IMR-90 (cell line): ENCODE data around the gene MB. TPM values are rescaled to one million over a fixed set of nuclear protein-coding genes. Genes with fewer than 3 reads are reported as not detected.

Experiments used
- ATAC-seq: fragments of 200-7000 bp; cut with Tn5 transposase; 2 replicates; pipeline ENCODE4 v1.9.1; 2020; ENCODE audit warnings: low read depth, mild to moderate bottlenecking, moderate library complexity
- BruUV-seq: library from RNA; stranded (reverse); fragments of 400-500 nt; replicated peaks from 2 replicates; lab custom pipeline; 2021; lab: Mats Ljungman, UMichigan
- CTCF ChIA-PET: fragments of 300-600 bp; formaldehyde crosslinking; extraction: SDS; loops from one replicate; lab custom pipeline; 2021; ENCODE audit warnings: antibody characterized with exemption; lab: Yijun Ruan, JAX
- POLR2A ChIA-PET: fragments of 300-600 bp; sonication (Branson Sonifier 250); formaldehyde crosslinking; loops from one replicate; lab custom pipeline; 2022; ENCODE audit warnings: antibody characterized with exemption; ENCODE audit not compliant: unreplicated experiment; lab: Charles Lee
- DNase-seq: peaks from one replicate; pipeline ENCODE4 v3.0.0; 2013
- H2AFZ ChIP-seq: replicated peaks from 2 replicates; pipeline ENCODE3; 2013; ENCODE audit warnings: low read length, mild to moderate bottlenecking; ENCODE audit not compliant: poor library complexity
- H2AK5ac ChIP-seq: 2 replicates; pipeline ENCODE4 v1.6.1; 2013; ENCODE audit warnings: low read depth, low read length, inconsistent platforms
- H2AK9ac ChIP-seq: replicated peaks from 2 replicates; pipeline ENCODE3; 2013; ENCODE audit warnings: mild to moderate bottlenecking, low read depth, low read length, moderate library complexity; ENCODE audit not compliant: poor library complexity
- H2BK120ac ChIP-seq: 2 replicates; pipeline ENCODE4 v1.6.1; 2013; ENCODE audit warnings: low read depth, low read length, inconsistent platforms
- H2BK15ac ChIP-seq: 3 replicates; pipeline ENCODE4 v1.6.1; 2013; ENCODE audit warnings: low read depth, low read length, inconsistent platforms
- H2BK20ac ChIP-seq: 2 replicates; pipeline ENCODE4 v1.6.1; 2013; ENCODE audit warnings: low read depth, mild to moderate bottlenecking, inconsistent platforms, low read length, moderate library complexity
- H2BK5ac ChIP-seq: 2 replicates; pipeline ENCODE4 v1.6.1; 2013; ENCODE audit warnings: mild to moderate bottlenecking, low read depth, low read length, inconsistent platforms; ENCODE audit not compliant: poor library complexity, severe bottlenecking
- H3K14ac ChIP-seq: replicated peaks from 2 replicates; pipeline ENCODE4 v1.6.1; 2013; ENCODE audit warnings: low read depth, low read length, inconsistent platforms
- H3K18ac ChIP-seq: 2 replicates; pipeline ENCODE4 v1.6.1; 2013; ENCODE audit warnings: low read depth, low read length, control low read depth
- H3K23ac ChIP-seq: 2 replicates; pipeline ENCODE4 v1.6.1; 2013; ENCODE audit warnings: low read depth, low read length, inconsistent platforms
- H3K27ac ChIP-seq: 2 replicates; pipeline ENCODE4 v1.5.1; 2013; ENCODE audit warnings: mild to moderate bottlenecking, control low read depth, low read length; ENCODE audit not compliant: insufficient read depth
- H3K27me3 ChIP-seq: 2 replicates; pipeline ENCODE4 v1.6.1; 2013; ENCODE audit warnings: low read length; ENCODE audit not compliant: control insufficient read depth, insufficient read depth
- H3K36me3 ChIP-seq: 2 replicates; pipeline ENCODE4 v1.6.1; 2013; ENCODE audit warnings: low read length, mixed read lengths; ENCODE audit not compliant: control insufficient read depth, insufficient read depth
- H3K4ac ChIP-seq: 2 replicates; pipeline ENCODE4 v1.6.1; 2013; ENCODE audit warnings: low read depth, low read length, inconsistent platforms
- H3K4me1 ChIP-seq: 2 replicates; pipeline ENCODE4 v1.6.1; 2013; ENCODE audit warnings: low read length, mixed read lengths; ENCODE audit not compliant: control insufficient read depth, insufficient read depth
- H3K4me2 ChIP-seq: 2 replicates; pipeline ENCODE4 v1.6.1; 2013; ENCODE audit warnings: low read depth, mild to moderate bottlenecking, control low read depth, low read length, moderate library complexity
- H3K4me3 ChIP-seq: 2 replicates; pipeline ENCODE4 v1.5.1; 2013; ENCODE audit warnings: low read depth, mild to moderate bottlenecking, control low read depth, low read length, moderate library complexity; ENCODE audit not compliant: insufficient read depth
- H3K56ac ChIP-seq: 2 replicates; pipeline ENCODE4 v1.6.1; 2013; ENCODE audit warnings: low read length, inconsistent platforms; ENCODE audit not compliant: insufficient read depth; ENCODE audit errors: extremely low read depth
- H3K79me1 ChIP-seq, 2 experiments: 2 replicates each; pipeline ENCODE4 v1.6.1; 2013; ENCODE audit warnings: low read length in 2 of 2, inconsistent platforms in 1 of 2, low read depth in 1 of 2
- H3K9ac ChIP-seq: 2 replicates; pipeline ENCODE4 v1.6.1; 2013; ENCODE audit warnings: low read depth, low read length, control low read depth
- H3K9me1 ChIP-seq: 2 replicates; pipeline ENCODE4 v1.6.1; 2013; ENCODE audit warnings: low read length, inconsistent platforms; ENCODE audit not compliant: insufficient read depth
- H3K9me3 ChIP-seq: 2 replicates; pipeline ENCODE4 v1.6.1; 2013; ENCODE audit warnings: low read length; ENCODE audit not compliant: control insufficient read depth, insufficient read depth
- H4K20me1 ChIP-seq: 2 replicates; pipeline ENCODE4 v1.6.1; 2013; ENCODE audit warnings: low read length, inconsistent platforms; ENCODE audit not compliant: insufficient read depth
- H4K5ac ChIP-seq: 2 replicates; pipeline ENCODE4 v1.6.1; 2013; ENCODE audit warnings: mild to moderate bottlenecking, low read depth, low read length, control low read depth
- H4K8ac ChIP-seq, 2 experiments: 2 replicates each; pipeline ENCODE4 v1.6.1; 2013; ENCODE audit warnings: low read depth in 2 of 2, low read length in 2 of 2, control low read depth in 1 of 2, inconsistent platforms in 1 of 2
- H4K91ac ChIP-seq: 2 replicates; pipeline ENCODE4 v1.6.1; 2013; ENCODE audit warnings: low read depth, low read length, inconsistent platforms; ENCODE audit not compliant: insufficient read depth
- CEBPB ChIP-seq: IDR thresholded peaks from 2 replicates; pipeline ENCODE4 v1.6.1; 2012; ENCODE audit warnings: low read depth, low read length, improper control_type of control experiment
- CTCF ChIP-seq: conservative IDR thresholded peaks from 2 replicates; pipeline ENCODE4 v1.5.1; 2012; ENCODE audit warnings: mild to moderate bottlenecking, low read depth, low read length, improper control_type of control experiment
- ELK1 ChIP-seq: fragments of 150-350 bp; IDR thresholded peaks from 2 replicates; pipeline ENCODE4 v1.6.1; 2016; ENCODE audit warnings: low read depth, mild to moderate bottlenecking, low read length, moderate library complexity, borderline replicate concordance
- FOS ChIP-seq: fragments of 150-350 bp; IDR thresholded peaks from 2 replicates; pipeline ENCODE4 v1.6.1; 2016; ENCODE audit warnings: low read depth, low read length
- NFE2L2 ChIP-seq: fragments of 150-350 bp; IDR thresholded peaks from 2 replicates; pipeline ENCODE4 v1.6.1; 2016; ENCODE audit warnings: low read depth, mild to moderate bottlenecking, low read length
- POLR2A ChIP-seq: IDR thresholded peaks from 2 replicates; pipeline ENCODE4 v1.6.1; 2012; ENCODE audit warnings: mild to moderate bottlenecking, low read depth, low read length
- RCOR1 ChIP-seq: IDR thresholded peaks from 2 replicates; pipeline ENCODE4 v1.6.1; 2012; ENCODE audit warnings: mild to moderate bottlenecking, low read length, improper control_type of control experiment; ENCODE audit not compliant: insufficient replicate concordance
- SMC3 ChIP-seq: fragments of 150-350 bp; IDR thresholded peaks from 2 replicates; pipeline ENCODE4 v1.6.1; 2016; ENCODE audit warnings: low read depth, mild to moderate bottlenecking, antibody characterized with exemption, low read length, moderate library complexity
- WGBS, 2 experiments: methylation state at CpG; one replicate each; pipeline versions ENCODE4 v1.1.5 to v1.1.7; 2013; ENCODE audit warnings: missing lambda C conversion rate in 2 of 2; ENCODE audit not compliant: insufficient read length in 1 of 2; ENCODE audit errors: extremely low coverage in 2 of 2; 5-methylcytosine and 5-hydroxymethylcytosine counted together
- dilution Hi-C: fragments of 300-500 bp; cut with HindIII; formaldehyde crosslinking; loops from one replicate; pipeline ENCODE4 v1.14.3; 2018; ENCODE audit warnings: low sequenced_read_pairs; ENCODE audit not compliant: unreplicated experiment
- in situ Hi-C: fragments of 300-500 bp; cut with MboI; formaldehyde crosslinking; loops from 3 replicates; pipeline ENCODE4 v1.14.3; 2019; ENCODE audit warnings: low sequenced_read_pairs, inconsistent platforms, mixed read lengths
- intact Hi-C: fragments of 100-400 bp; cut with micrococcal nuclease; formaldehyde crosslinking; loops from 2 replicates; pipeline ENCODE4 v1.10.0; 2022
- polyA plus RNA-seq, 3 experiments: library from polyadenylated mRNA; depleted of rRNA; stranded (reverse); fragments of >200 nt; gene quantifications; 2 replicates each; pipeline ENCODE4 v1.2.3, GENCODE V29; 2012; ENCODE audit warnings: low replicate concordance in 1 of 3
- total RNA-seq: library from RNA; depleted of rRNA; stranded (reverse); fragments of >200 nt; gene quantifications from 2 replicates; pipeline ENCODE4 v1.2.3, GENCODE V29; 2012

MB gene
- total and polyA plus RNA-seq, 2 of the 4 experiments (the other 2 are of a cell fraction) = not detected

GRCh38 chr22:35590634-35591295, 26.4 kb downstream of the MB start:
- TF ChIP-seq FOS (no peak), SMC3 (no peak), CTCF (no peak), NFE2L2 (no peak), POLR2A (no peak), RCOR1 (no peak), ELK1 (no peak), CEBPB (no peak)

More at GRCh38 chr22:35590634-35591295, 26.4 kb downstream of the MB start:
- BruUV-seq = no TSS peak
- H3K18ac ChIP-seq = no peak overlapping the region
- no CpG with 5 or more reads among the region's 13 CpGs for WGBS, 2 experiments
- H4K91ac ChIP-seq = no peak overlapping the region
- peak overlapping the region; percentile 32 for H2AK9ac ChIP-seq
- H4K8ac ChIP-seq = no peak overlapping the region
- H3K79me1 ChIP-seq = no peaks in the 10 kb centered on the region
- H3K9ac ChIP-seq = no peak overlapping the region
- H3K36me3 ChIP-seq = no peaks in the 10 kb centered on the region
- no peak overlapping the region for H2AK5ac ChIP-seq
- H3K4me2 ChIP-seq = no peak overlapping the region
- ATAC-seq (no peak), DNase-seq (no peak)
- H3K14ac ChIP-seq = no peak overlapping the region
- CTCF ChIA-PET = interaction anchor here (0.6 to 1.0 kb wide), 2 partner anchors 160 to 368 kb away, joined by 3 read pairs; no protein-coding TSS in a partner anchor
- POLR2A ChIA-PET = no interaction called here
- no peak overlapping the region for H3K27ac ChIP-seq
- H3K4me3 ChIP-seq = no peak overlapping the region
- H3K4me1 ChIP-seq = peaks cover 13% of the 10 kb centered on the region; the same call in 1 of the 2 replicates
- no peak overlapping the region for H3K4ac ChIP-seq
- H2BK5ac ChIP-seq = no peak overlapping the region
- in situ Hi-C loops (no loop called here), intact Hi-C loops (no loop called here), dilution Hi-C loops (no loop called here)
- H4K5ac ChIP-seq = no peak overlapping the region
- no peak overlapping the region for H2AFZ ChIP-seq
- H2BK120ac ChIP-seq = no peak overlapping the region; the same call in 1 of the 2 replicates
- no peak overlapping the region for H2BK20ac ChIP-seq
- peaks cover 6% of the 10 kb centered on the region; the same call in 1 of the 2 replicates for H3K27me3 ChIP-seq
- H3K9me1 ChIP-seq = peaks cover 3% of the 10 kb centered on the region; the same call in 1 of the 2 replicates
- H4K20me1 ChIP-seq = no peaks in the 10 kb centered on the region; the same call in 1 of the 2 replicates
- H3K23ac ChIP-seq = no peak overlapping the region
- H3K56ac ChIP-seq = no peak overlapping the region
- H3K9me3 ChIP-seq = peaks cover 3% of the 10 kb centered on the region; the same call in 1 of the 2 replicates
- no peak overlapping the region for H2BK15ac ChIP-seq
